GM21423 (cell line): ENCODE data around the gene SHISAL2A.
"Not testable (repeated sequence)": the region's sequence is repeated elsewhere in the genome, so short reads cannot be mapped to it uniquely, and the experiment has no call there.

ENCODE experiments used
- ATAC-seq: cut with Tn5 transposase; IDR thresholded peaks from one replicate; pipeline ENCODE4 v1.9.1; 2021; ENCODE audit warnings: mild to moderate bottlenecking, moderate library complexity; ENCODE audit not compliant: unreplicated experiment

SHISAL2A gene

GRCh38 chr1:52680353-52680752 is 47.4 kb downstream of the SHISAL2A start:
- ATAC-seq = no peak

- no peak for ATAC-seq
These were observed 48.2 kb downstream of the SHISAL2A start for GRCh38 chr1:52681136-52681535.

- no peak for ATAC-seq
These were observed 50.5 kb downstream of the SHISAL2A start for GRCh38 chr1:52683367-52683940.

GRCh38 chr1:52684545-52684944 is 51.6 kb downstream of the SHISAL2A start:
- ATAC-seq = no peak

DNA sequence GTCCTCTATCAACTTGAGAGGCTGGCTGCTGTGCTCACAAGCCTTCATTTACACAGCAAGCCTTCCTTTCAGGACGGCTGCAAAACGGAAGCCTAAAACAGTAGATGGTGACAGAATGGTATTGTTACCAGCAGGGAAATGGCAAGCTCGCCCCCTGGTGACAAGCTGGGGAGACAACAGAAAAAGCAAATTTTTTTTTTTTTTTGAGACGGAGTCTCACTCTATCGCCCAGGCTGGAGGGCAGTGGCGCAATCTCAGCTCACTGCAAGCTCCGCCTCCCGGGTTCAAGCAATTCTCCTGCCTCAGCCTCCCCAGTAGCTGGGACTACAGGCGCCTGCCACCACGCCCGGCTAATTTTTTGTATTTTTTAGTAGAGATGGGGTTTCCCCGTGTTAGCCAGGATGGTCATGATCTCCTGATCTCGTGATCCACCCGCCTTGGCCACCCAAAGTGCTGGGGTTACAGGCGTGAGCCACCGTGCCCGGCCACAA is 53.3 kb downstream of the SHISAL2A start:
- ATAC-seq = peak; percentile 69

- ATAC-seq = no peak
These were observed 53.9 kb downstream of the SHISAL2A start for GRCh38 chr1:52686830-52687229.

GRCh38 chr1:52691821-52692220 is 58.9 kb downstream of the SHISAL2A start:
- ATAC-seq = no peak

GRCh38 chr1:52692697-52693096 is 59.7 kb downstream of the SHISAL2A start:
- no peak for ATAC-seq

GRCh38 chr1:52693351-52693750 is 60.4 kb downstream of the SHISAL2A start:
- ATAC-seq = not testable (repeated sequence)

DNA sequence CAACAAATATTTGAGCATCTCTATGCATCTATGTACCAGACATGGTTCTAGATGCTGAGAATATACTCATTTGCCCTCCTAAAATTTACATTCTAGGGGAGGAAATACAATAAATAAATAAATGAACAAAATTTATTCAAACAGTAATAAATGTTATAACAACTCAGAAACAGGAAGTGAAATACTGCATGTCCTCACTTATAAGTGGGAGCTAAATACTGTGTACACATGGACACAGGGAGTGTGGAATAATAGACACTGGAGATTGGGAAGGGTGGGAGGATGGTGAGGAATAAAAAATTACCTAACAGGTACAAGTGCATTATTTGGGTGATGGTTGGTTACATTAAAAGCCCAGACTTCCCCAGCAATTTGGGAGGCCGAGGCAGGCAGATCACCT is 60.9 kb downstream of the SHISAL2A start:
- no peak for ATAC-seq

- no peak for ATAC-seq
These were observed 62.7 kb downstream of the SHISAL2A start for GRCh38 chr1:52695627-52696026.

DNA sequence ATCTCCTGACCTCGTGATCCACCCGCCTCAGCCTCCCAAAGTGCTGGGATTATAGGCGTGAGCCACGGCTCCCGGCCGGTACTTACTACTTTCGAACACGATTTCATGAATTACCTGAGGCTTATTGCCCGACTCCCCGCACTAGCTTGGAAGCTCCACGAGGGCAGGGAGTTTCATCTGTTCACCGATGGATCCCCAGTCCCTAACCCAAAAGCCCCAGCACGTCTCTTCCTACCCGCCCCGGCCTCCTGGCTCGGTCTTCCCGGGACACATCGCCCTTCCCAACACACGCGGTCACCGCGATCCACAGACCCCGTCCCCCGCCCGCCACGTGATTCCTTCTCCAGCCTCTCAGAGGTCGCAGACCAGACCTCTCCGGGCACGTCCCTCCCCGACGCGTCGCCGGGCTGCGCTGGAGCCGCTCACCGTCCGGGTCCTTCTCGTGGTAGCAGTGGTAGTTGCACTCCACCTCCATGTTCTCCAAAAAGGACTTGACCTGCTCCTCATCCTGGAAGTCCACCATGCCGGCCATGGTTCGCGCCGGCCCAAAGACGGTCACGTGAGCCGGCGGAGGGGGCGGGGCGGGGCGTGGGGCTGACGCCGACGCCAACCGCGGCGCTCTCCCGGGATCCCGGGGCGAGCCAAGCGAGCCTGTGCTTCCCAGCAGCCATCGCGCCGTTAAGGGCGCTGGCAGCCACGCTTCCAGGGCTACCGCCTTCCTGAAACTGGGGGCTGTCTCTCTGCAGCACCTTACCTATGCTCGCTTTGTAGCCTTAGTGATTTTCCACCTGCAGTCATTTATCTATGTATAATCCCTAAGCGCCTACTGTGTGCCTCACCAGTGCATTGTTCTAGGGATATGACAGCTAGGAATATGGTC is 65.1 kb downstream of the SHISAL2A start, which contains the start of gene COA7:
Gene COA7 (minus strand): TSS at position 553 of the 880 bp plus-strand sequence. CDS start 21 bp downstream, at position 532.
- peak; percentile 43 for ATAC-seq

DNA sequence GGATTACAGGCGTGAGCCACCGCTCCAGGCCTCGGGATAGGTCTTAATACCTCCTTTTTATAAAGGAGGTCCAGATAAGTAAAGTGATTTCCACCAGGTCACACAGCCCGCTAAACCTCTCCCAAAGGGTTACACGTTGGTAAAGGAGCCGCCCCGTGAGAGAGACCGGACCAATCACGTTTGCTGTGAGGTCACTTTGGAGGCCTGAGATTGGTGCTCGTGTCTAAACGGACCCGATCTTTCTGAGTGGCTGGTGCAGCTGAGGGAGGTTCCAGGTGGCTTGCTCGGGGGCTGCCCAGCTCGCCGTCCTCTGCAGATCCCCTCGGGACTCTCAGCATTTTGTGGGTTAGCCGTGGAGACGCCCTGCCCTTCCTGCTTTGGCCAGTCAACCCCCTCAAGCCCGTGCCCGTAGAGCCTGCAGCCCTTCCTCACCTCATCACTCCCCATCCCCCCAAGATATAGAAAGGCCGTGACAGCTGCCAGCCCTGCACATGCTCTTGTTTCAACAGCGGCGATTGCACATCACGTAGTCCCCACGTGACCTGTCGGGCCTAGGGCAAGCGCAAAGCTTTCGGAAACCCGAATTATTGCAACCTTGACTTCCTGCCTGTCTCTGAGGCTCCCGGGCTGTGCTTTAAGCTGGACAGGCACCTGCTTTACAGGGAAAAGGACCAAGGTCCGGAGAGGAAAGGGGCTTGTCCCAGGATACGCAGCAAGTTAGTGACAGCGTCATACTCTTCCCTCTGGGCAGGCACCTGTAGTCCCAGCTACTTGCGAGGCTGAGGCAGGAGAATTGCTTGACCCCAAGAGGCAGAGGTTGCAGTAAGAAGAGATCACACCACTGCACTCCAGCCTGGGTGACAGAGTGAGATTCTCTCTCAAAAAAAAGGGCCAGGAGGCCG is 70.2 kb downstream of the SHISAL2A start:
- ATAC-seq = peak; percentile 84

- no peak for ATAC-seq
These were observed 73.2 kb downstream of the SHISAL2A start for GRCh38 chr1:52706136-52706670.
